MCF 10A (cell line): Measurements from ENCODE around the gene FAM181B. TPM values are rescaled to one million over a fixed set of nuclear protein-coding genes. Genes with fewer than 3 reads are reported as not detected.

Source experiments
- BruUV-seq: library from RNA; stranded (reverse); fragments of 400-500 nt; replicated peaks from 2 replicates; lab custom pipeline; 2021; lab: Mats Ljungman, UMichigan
- CTCF ChIA-PET: fragments of 300-600 bp; sonication (Branson Sonifier 250); formaldehyde crosslinking; extraction: SDS; loops from one replicate; lab custom pipeline; 2021; ENCODE audit warnings: antibody characterized with exemption, inconsistent platforms; lab: Yijun Ruan, JAX
- POLR2A ChIA-PET: fragments of 300-600, 350-650 bp; sonication (Branson Sonifier 250); formaldehyde crosslinking; extraction: SDS; loops from one replicate; lab custom pipeline; 2020; ENCODE audit warnings: antibody characterized with exemption, inconsistent platforms; lab: Yijun Ruan, JAX
- DNase-seq: peaks from one replicate; pipeline ENCODE4 v3.0.0-alpha.2; 2018; ENCODE audit not compliant: unreplicated experiment
- H3K27ac Mint-ChIP-seq: one replicate; pipeline ENCODE4 v1.8.0; 2022; ENCODE audit warnings: mild to moderate bottlenecking, low read depth, mixed read lengths; ENCODE audit not compliant: unreplicated experiment
- H3K27me3 Mint-ChIP-seq: one replicate; pipeline ENCODE4 v1.8.0; 2022; ENCODE audit warnings: mixed read lengths; ENCODE audit not compliant: insufficient read depth, unreplicated experiment
- H3K36me3 Mint-ChIP-seq: one replicate; pipeline ENCODE4 v1.8.0; 2022; ENCODE audit warnings: mild to moderate bottlenecking, moderate library complexity, mixed read lengths; ENCODE audit not compliant: insufficient read depth, unreplicated experiment
- H3K4me1 Mint-ChIP-seq: one replicate; pipeline ENCODE4 v1.8.0; 2022; ENCODE audit warnings: mixed read lengths; ENCODE audit not compliant: insufficient read depth, unreplicated experiment
- H3K4me3 Mint-ChIP-seq: one replicate; pipeline ENCODE4 v1.8.0; 2022; ENCODE audit warnings: mild to moderate bottlenecking, moderate library complexity, mixed read lengths; ENCODE audit not compliant: unreplicated experiment
- H3K9me3 Mint-ChIP-seq: one replicate; pipeline ENCODE4 v1.8.0; 2022; ENCODE audit warnings: mixed read lengths; ENCODE audit not compliant: unreplicated experiment
- intact Hi-C: fragments of 100-400 bp; cut with micrococcal nuclease; formaldehyde crosslinking; loops from 2 replicates; pipeline ENCODE4 v1.14.1; 2022
- total RNA-seq: library from RNA; stranded (reverse); gene quantifications from 2 replicates; pipeline ENCODE4 v1.2.3, GENCODE V29; 2022
- TF ChIP-seq, protein P1 (sequence below): fragments of 200-600 bp; IDR thresholded peaks from one replicate; pipeline ENCODE4 v1.8.0; 2022; ENCODE audit warnings: antibody characterized with exemption, mild to moderate bottlenecking; ENCODE audit not compliant: unreplicated experiment

The FAM181B gene
- total RNA-seq, 1 experiment from 2014 or later = not detected

DNA sequence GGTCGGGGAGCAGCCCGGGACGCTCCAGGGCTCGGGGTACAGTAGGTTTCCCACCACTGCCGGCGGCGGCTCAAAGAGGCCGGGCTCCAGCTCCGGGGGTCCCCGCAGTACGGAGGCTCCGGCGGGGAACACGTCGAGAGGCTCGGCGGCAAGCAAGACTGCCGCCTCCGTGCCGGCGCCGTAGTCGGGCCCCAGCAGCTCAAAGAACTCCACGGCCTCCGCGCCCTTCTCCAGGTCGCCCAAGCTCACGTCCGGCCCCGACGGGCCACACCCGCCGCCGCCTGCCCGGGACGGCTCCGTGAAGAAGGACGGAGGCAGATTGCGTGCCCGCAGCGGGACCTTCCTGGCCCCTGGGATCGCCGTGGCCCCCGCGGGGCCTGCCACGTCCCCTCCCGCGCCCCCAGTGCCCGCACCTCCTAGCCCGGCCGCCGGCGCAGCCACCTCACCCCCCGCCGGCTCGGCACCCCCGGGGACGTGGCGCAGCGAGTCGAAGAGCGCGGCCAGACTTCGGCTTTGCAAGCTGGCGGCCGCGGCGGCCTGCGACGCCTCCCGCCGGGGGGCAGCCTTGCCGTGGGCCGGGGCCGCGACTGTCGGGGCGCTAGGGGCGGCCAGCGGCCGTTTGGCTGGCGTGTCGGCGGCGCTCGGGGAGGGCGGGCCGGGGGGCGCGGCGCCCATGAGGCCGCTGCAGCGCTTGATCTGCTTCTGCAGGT, 775 bp downstream of the FAM181B start:
- H3K27me3 Mint-ChIP-seq = peaks cover 26% of the 10 kb centered on the region
- BruUV-seq = no TSS peak
- no peak for DNase-seq
- H3K4me3 Mint-ChIP-seq = no peak overlapping the region
- ChIA-PET CTCF (interaction anchor here (1.4 kb wide), 1 partner anchor 25 kb away, joined by 3 read pairs; no protein-coding TSS in a partner anchor), POLR2A (no interaction called here)
- H3K9me3 Mint-ChIP-seq = no peaks in the 10 kb centered on the region
- H3K4me1 Mint-ChIP-seq = no peaks in the 10 kb centered on the region
- H3K36me3 Mint-ChIP-seq = no peaks in the 10 kb centered on the region
- no peak overlapping the region for H3K27ac Mint-ChIP-seq
- TF ChIP-seq, protein P1, sequence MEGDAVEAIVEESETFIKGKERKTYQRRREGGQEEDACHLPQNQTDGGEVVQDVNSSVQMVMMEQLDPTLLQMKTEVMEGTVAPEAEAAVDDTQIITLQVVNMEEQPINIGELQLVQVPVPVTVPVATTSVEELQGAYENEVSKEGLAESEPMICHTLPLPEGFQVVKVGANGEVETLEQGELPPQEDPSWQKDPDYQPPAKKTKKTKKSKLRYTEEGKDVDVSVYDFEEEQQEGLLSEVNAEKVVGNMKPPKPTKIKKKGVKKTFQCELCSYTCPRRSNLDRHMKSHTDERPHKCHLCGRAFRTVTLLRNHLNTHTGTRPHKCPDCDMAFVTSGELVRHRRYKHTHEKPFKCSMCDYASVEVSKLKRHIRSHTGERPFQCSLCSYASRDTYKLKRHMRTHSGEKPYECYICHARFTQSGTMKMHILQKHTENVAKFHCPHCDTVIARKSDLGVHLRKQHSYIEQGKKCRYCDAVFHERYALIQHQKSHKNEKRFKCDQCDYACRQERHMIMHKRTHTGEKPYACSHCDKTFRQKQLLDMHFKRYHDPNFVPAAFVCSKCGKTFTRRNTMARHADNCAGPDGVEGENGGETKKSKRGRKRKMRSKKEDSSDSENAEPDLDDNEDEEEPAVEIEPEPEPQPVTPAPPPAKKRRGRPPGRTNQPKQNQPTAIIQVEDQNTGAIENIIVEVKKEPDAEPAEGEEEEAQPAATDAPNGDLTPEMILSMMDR = no peak
- intact Hi-C loops = no loop called here

DNA sequence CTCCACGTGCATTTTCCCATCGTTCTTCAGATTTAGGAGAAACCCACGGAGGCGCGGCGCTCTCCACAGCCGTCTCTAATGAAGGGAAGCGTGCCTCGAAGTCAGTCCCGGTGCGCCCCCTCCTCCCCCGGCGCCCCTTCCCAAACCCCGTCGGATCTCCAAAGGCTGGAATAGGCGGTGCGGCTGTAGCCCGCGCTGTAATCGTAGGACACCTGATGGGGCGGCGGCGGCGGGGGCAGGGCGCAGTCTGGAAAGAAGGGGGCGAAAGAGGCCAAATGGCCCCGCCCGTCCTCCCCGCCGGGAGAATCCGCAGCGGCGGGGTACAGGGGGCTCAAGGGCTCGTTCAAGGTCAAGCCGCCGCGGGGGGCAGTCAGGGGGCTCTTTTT, 1.3 kb downstream of the FAM181B start:
- ChIA-PET CTCF (interaction anchor here (1.2 kb wide), 1 partner anchor 518 kb away, joined by 3 read pairs; no protein-coding TSS in a partner anchor), POLR2A (no interaction called here)
- Mint-ChIP-seq H3K27me3 (peaks cover 31% of the 10 kb centered on the region), H3K4me3 (no peak overlapping the region), H3K36me3 (no peaks in the 10 kb centered on the region), H3K4me1 (no peaks in the 10 kb centered on the region), H3K9me3 (no peaks in the 10 kb centered on the region), H3K27ac (no peak overlapping the region)
- DNase-seq = no peak
- intact Hi-C loops = no loop called here
- TF ChIP-seq, protein P1 = no peak
- no TSS peak for BruUV-seq

DNA sequence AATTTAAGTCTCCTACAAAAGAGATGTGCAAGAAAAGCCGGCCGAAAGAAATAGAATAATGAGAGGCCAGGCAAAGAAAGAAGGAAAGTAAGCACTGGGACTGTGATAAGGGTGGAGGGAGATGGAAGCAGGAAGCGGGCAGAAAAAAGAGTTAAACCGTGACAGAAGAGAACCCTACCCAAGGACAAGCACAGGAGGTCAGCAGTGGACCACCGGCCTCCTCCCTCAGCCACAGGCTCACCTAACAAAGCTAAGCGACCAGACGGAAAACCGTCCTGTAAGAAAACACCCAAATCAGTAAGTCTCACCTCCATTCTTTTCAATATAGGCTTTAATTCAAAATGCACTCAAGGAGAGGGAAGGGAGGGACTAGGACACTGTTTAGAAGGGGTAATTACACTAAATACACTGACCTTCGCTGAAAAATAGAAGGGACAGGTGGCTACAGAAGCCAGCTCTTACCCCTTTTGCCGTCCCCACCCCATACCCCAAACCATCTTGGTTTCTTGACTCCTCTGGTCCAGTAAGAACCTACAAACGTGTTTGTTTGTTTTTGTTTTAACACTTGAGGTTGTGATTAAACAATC, 1.9 kb downstream of the FAM181B start:
- intact Hi-C loops = no loop called here
- no peak overlapping the region for H3K4me3 Mint-ChIP-seq

DNA sequence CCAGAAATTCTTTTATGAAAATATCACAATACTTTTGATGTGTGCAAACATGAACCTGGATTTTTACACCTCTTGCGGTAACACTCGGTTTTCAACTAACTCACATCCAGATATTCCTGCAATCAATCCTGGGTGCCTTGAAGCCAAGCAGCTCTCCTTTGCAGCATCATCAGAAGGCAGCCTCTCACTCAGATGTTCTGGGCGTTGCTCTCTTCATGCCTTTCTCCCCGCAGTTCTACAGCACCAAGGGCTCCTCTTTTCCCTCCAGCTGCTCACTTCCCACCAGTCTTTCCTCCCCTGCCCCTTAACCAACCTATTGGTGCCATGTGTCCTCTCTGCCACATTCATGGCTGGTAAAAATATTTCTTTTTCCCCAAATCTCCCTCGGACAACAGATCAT, 2.9 kb downstream of the FAM181B start:
- Mint-ChIP-seq H3K9me3 (no peaks in the 10 kb centered on the region), H3K4me3 (no peak overlapping the region), H3K27ac (no peak overlapping the region), H3K36me3 (no peaks in the 10 kb centered on the region), H3K4me1 (no peaks in the 10 kb centered on the region), H3K27me3 (peaks cover 43% of the 10 kb centered on the region)
- no TSS peak for BruUV-seq
- TF ChIP-seq, protein P1 = no peak
- ChIA-PET CTCF (interaction anchor here (0.6 to 1.9 kb wide), 3 partner anchors 13 to 16 kb away, joined by 3 to 7 read pairs (median 3); no protein-coding TSS in a partner anchor), POLR2A (interaction anchor here (0.6 kb wide), 1 partner anchor 130 kb away, joined by 3 read pairs; no protein-coding TSS in a partner anchor)
- intact Hi-C loops = no loop called here
- DNase-seq = no peak

More for the DNA sequence above, 1.9 kb downstream of the FAM181B start:
- DNase-seq = no peak
- TF ChIP-seq, protein P1 = no peak
- Mint-ChIP-seq H3K36me3 (no peaks in the 10 kb centered on the region), H3K27ac (no peak overlapping the region), H3K4me1 (no peaks in the 10 kb centered on the region), H3K9me3 (no peaks in the 10 kb centered on the region), H3K27me3 (peaks cover 36% of the 10 kb centered on the region)
- CTCF ChIA-PET = interaction anchor here (0.6 to 1.9 kb wide), 5 partner anchors 10 to 518 kb away, joined by 3 to 7 read pairs (median 3); no protein-coding TSS in a partner anchor
- POLR2A ChIA-PET = no interaction called here
- BruUV-seq = no TSS peak
